GM18498 (cell line): ENCODE results near the gene IZUMO1.

Source experiments
- ATAC-seq: cut with Tn5 transposase; IDR thresholded peaks from one replicate; pipeline ENCODE4 v1.9.1; 2021; ENCODE audit warnings: mild to moderate bottlenecking, moderate library complexity; ENCODE audit not compliant: unreplicated experiment

IZUMO1 gene

DNA sequence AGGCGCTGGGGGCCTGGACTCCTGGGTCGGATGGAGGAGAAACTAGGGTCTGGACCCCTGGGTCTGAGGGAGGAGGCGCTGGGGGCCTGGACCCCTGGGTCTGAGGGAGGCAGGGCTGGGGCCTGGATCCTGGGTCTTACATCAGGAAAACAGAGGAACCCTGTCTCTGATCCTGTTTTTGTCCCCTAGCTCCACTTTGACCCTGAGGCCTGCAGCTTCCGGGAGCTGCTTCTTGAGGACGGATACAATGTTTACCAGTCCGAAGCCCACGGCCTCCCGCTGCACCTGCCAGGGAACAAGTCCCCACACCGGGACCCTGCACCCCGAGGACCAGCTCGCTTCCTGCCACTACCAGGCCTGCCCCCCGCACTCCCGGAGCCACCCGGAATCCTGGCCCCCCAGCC, 11.0 kb upstream of the IZUMO1 start:
- no peak for ATAC-seq

DNA sequence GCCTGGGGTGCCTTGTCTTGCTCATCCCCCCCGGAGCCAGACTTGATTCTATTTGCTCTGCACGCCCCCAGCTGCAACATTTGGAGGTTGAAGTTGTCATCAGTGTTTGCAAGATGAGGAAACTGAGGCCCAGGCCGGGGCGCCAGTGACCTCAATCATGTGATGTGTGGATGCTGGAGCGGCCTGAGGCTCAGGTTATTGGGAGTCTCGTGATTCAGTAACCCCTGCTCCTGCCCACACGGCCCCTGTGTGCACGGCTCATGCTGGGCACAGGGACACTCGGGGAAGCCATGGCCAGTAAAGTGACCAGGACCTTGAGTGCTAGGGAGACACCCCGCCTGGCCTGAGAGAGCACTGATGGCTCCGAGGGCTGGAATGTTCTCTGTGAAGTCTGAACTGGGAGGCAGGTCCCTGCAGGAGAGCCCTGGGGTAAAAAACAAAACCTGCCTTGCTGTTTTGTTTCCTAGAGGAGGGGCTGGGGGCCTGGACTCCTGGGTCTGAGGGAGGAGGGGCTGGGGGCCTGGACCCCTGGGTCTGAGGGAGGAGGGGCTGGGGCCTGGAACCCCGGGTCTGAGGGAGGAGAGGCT, 10.5 kb upstream of the IZUMO1 start:
- ATAC-seq: no peak

DNA sequence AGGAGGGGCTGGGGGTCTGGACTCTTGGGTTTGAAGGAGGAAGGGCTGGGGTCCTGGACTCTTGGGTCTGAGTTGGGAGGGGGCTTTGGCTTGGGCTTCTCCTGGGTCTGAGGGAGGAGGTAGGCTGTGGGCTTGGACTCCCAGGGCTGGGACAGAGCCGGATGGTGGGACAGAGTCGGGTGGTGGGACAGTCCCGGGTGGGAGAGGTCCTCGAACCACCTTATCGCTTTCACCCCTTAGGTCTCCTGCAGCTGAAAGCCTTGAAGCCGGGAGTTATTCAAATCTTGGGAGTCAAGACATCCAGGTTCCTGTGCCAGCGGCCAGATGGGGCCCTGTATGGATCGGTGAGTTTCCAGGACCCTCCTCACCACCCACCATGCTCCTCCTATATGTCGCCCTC, 10.0 kb upstream of the IZUMO1 start:
- ATAC-seq: no peak

- ATAC-seq: no peak
Measured at GRCh38 chr19:48756212-48756611, 9.5 kb upstream of the IZUMO1 start.

- ATAC-seq: no peak
Measured at GRCh38 chr19:48755787-48756186, 9.1 kb upstream of the IZUMO1 start.

GRCh38 chr19:48755084-48755641, 8.5 kb upstream of the IZUMO1 start, which contains the start of gene FGF21:
FGF21 (plus strand) TSS chr19:48755524; CDS start chr19:48756237, 713 bp downstream.
- no peak for ATAC-seq

- ATAC-seq: no peak
Measured at GRCh38 chr19:48752496-48753365, 6.0 kb upstream of the IZUMO1 start, which contains the start of gene FUT1. FUT1 (minus strand) TSS chr19:48752641; CDS start chr19:48751281, 1,360 bp downstream.

DNA sequence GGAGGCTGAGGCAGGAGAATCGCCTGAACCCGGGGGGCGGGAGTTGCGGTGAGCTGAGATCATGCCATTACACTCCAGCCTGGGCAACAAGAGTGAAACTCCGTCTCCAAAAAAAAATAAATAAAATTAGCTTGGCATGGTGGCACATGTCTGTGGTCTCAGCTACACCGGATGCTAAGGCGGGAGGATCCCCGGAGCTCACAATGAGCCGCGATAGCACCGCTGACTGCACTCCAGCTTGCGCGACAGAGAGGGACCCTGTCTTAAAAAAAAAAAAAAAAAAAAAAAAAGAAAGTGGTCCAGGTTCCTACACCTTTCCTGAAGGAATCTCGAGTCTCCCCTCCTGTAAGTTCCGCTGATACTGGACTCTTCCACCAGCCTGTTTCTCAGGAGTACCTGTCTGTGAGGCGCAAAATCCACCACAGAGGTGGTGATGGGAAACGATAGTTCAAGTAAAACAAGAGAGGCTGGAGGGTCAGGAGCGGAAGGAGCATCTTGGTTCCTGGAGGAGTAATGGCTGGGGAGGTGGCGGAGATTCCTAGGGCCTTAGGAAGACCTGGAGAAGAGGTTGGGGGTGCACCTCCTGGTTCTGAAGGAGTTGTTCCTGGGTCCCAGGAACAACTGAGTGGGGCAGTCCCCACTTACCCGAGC, 5.3 kb upstream of the IZUMO1 start:
- no peak for ATAC-seq

DNA sequence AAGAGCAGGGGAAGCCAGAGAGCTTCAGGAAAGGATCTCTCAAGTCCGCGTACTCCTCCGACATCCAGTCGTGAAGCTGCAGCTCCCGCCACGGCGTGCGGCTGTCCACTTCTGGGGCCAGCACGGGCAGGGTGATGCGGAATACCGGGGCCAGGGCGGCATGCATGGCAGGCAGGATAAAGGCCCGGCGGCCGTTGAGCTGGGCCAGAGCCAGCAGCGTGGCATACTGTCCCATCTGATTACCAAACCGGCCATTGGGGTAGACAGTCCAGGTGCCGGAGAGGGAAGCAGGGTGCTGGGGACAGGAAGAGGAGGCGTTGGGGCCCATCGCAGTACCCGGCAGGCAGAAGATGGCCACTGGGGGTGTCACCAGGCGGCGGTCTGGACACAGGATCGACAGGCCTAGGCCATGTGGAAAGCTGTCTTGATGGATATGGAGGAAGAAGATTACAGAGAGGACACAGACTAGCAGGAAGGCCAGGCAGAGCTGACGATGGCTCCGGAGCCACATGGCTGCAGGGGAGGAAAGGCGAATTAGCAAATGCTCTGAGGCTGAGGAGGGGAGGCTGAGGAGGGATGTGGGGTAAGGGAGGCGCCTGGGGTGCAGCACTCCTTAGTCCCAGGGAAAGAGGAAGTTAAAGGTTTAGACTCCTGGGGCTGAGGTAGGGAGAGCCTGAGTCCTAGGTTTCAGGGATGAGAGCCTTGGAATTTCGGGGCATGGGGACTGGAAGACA, 4.2 kb upstream of the IZUMO1 start:
- no peak for ATAC-seq

DNA sequence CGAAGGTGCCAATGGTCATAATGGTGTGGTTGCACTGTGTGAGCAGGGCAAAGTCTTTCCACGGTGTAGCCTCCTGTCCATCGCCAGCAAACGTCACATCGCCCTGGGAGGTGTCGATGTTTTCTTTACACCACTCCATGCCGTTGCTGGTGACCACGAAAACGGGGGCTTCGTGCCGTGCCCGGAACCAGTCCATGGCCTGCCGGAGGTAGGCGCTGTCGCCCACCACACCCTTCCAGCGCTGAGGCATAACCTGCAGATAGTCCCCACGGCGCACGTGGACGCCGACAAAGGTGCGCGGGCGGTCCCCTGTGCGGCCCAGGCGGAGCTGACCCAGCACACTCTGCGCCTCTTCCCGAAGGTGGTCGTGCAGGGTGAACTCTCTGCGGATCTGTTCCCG, 3.6 kb upstream of the IZUMO1 start:
- ATAC-seq: no peak

GRCh38 chr19:48749571-48750198, 3.0 kb upstream of the IZUMO1 start:
- no peak for ATAC-seq

- no peak for ATAC-seq
Measured at GRCh38 chr19:48746110-48746509, 599 bp downstream of the IZUMO1 start.

GRCh38 chr19:48745208-48745995, 1.3 kb downstream of the IZUMO1 start:
- no peak for ATAC-seq

DNA sequence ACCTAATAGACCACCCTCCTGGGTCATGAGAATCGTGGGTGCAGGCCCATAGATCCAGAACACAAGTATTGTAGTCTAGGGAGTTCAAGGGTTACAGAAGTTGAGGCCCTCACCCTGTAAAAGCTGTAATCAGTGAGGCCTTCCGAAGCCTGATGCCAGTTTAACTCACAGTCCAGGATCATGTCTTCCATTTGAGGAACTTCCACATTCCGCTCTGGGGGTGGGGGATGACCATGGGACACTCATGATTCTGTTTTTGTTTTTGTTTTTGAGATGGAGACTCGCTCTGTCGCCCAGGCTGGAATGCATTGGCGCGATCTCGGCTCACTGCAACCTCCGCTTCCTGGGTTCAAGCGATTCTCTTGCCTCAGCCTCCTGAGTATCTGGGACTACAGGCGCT, 4.6 kb downstream of the IZUMO1 start:
- ATAC-seq: no peak

DNA sequence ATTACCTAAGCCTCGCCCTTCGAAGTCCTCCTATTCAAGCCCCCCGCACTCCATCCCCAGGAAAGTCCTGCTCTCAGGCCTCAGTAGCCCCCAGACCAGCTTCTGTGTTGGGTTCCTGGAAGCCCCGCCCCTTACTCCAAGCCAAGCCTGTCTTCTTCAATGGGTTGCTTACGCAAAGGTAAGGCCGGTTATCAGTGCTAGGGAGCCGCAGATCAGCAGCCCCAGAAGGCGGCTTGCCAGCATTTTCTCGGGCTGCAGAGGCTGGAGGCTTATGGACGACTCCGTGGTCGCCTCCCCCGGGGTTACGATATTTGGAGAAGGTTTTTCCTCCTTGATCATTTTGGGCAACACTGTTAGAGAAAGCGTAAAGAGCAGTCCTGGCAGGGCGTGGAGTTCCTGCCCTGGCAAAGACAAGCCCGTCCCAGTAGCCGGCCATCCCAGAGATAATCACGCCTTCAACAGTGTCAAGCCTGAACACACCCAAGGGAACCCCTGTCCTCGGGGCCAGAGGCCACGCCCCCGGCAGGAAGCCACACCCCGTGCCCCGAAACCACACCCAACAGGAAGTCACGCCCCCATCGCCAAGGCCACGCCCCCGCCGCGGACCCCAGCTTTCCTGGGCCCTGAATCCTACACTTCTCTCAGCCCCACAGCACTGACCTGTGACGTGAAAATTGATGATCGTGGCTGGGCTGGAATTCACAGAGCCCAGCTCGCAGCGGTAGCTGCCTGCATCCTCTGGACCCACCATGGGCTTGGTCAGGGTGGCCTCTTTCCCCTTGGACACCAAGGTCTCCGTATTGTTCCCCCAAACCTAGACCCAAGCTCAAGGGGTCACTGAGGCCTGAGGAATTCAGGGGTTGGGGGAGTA, 5.3 kb downstream of the IZUMO1 start:
- no peak for ATAC-seq

DNA sequence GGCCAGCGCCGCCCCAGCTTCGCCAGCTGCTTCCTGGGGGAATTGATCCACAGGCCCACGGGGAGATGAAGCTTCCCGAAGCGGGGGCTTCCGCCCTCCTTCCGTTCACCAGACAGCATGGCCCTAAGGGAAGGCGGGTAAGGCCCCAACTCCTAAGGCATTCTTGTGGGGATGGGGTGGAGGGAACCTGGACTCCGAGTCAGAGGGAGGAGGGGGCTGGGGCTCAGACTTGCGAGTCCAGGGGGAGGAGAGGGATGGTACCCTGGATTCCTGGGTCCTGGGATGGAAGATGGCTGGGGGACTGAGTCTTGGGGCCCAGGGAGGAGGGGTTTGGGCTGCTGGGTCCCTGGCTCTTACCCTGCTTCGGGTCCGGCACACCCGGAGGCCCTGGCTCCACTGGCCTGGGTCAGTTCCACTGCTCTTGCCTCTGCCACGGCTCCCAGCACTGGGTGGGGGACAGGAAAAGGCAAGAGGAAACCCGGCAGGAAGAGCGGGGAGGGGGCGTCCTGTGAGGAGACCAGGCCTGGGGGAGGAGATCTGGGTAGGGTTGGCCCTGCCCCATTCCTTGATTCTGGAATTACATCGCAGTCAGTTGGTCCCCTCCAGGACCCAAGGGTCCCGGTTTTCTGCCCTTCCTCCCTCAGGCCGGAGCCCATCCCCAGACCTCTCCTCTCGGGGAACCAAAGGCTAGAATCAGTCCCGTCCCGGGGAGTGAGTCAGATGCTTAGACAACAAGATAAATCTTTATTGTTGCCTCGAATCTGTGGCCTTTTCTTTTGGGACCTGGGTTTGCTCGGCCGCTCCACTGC, 6.3 kb downstream of the IZUMO1 start, which contains the start of gene RASIP1:
Gene RASIP1, minus strand, starts transcription at position 447 of the 809 bp plus-strand sequence. Its CDS starts 328 bp downstream, at position 119.
- ATAC-seq: no peak

DNA sequence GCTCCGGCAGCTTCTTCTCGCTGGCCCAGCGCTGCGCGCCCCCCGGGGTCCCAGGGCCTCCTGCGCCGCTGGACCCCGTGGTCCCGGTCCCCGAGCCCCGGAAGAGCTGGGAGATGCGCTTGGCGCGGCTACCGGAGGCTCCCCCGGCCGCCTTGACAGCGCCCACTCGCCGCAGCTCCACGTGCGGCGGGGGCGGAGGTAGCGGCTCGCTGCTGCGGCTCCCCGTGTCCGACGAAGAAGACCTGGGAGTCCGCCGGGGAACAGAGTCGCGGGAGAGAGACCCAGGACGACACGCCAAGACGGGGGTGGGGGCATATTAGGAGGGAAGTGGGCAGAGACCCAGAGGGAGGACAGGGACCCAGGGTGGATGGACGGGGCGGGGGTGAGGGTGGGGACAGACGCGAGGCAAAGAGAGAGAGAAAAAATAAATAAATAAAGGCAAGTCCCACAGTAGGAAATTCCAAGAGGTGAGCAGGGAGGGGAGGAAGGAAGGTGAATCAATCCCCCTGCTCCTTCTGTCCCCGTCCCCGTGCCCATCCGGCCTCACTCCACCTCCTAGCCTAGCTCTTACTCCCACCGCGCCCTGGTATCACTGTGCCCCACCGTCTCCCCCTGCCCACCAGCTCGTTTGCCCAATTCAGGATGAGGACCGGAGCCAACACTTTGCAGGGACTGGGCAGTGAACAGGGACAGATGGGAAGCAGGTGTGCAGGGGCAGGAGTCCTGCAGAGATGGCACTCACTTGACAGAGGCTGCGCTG, 7.1 kb downstream of the IZUMO1 start:
- ATAC-seq: peak; percentile 23
